GM12878 (cell line): Measurements from ENCODE around the gene GRXCR2. TPM values are rescaled to one million over a fixed set of nuclear protein-coding genes. Genes with fewer than 3 reads are reported as not detected.

Experiments used
- ATAC-seq: fragments of 200-7000 bp; cut with Tn5 transposase; 3 replicates; pipeline ENCODE4 v1.9.1; 2020; ENCODE audit warnings: mild to moderate bottlenecking, moderate library complexity
- BruUV-seq: library from RNA; stranded (reverse); fragments of 400-500 nt; replicated peaks from 2 replicates; lab custom pipeline; 2021; lab: Mats Ljungman, UMichigan
- CTCF ChIA-PET: fragments of 300-600 bp; sonication (Branson Sonifier 250); formaldehyde crosslinking; extraction: SDS; loops from one replicate; lab custom pipeline; 2021; ENCODE audit warnings: inconsistent platforms; lab: Yijun Ruan, JAX
- POLR2A ChIA-PET: fragments of 350-600 bp; formaldehyde crosslinking; extraction: SDS; loops from one replicate; lab custom pipeline; 2021; ENCODE audit warnings: inconsistent platforms; lab: Charles Lee
- RAD21 ChIA-PET: fragments of 300-600 bp; sonication (Branson Sonifier 250); formaldehyde crosslinking; loops from one replicate; lab custom pipeline; 2023; ENCODE audit warnings: antibody characterized with exemption; ENCODE audit not compliant: unreplicated experiment; lab: Charles Lee
- SMC1A ChIA-PET: fragments of 300-600 bp; sonication (Branson Sonifier 250); formaldehyde crosslinking; loops from one replicate; lab custom pipeline; 2023; ENCODE audit not compliant: unreplicated experiment, uncharacterized antibody; lab: Charles Lee
- DNase-seq: peaks from one replicate; pipeline ENCODE4 v3.0.0-alpha.2; 2011; ENCODE audit warnings: low read depth, low spot score
- FAIRE-seq: peaks from 3 replicates; lab custom pipeline; 2011; peaks lifted over from hg19 to GRCh38; lab: Jason Lieb, UNC
- H2AFZ ChIP-seq: 2 replicates; pipeline ENCODE4 v1.6.0; 2011; ENCODE audit warnings: low read depth, low read length, control low read depth; ENCODE audit not compliant: control insufficient read depth
- H3K27ac ChIP-seq: 2 replicates; pipeline ENCODE4 v1.5.1; 2011; ENCODE audit warnings: control low read depth; ENCODE audit not compliant: control insufficient read depth, insufficient read depth
- H3K27me3 ChIP-seq, 2 experiments: replicated peaks in 1 of 2; 2 replicates each; pipeline versions ENCODE4 v1.6.0 to v1.6.1; 2011; ENCODE audit warnings: low read length in 1 of 2; ENCODE audit not compliant: control insufficient read depth in 2 of 2, insufficient read depth in 2 of 2
- H3K36me3 ChIP-seq, 2 experiments: 2 replicates each; pipeline ENCODE4 v1.5.1; 2011; ENCODE audit warnings: low read length in 1 of 2; ENCODE audit not compliant: control insufficient read depth in 2 of 2, insufficient read depth in 2 of 2
- H3K4me1 ChIP-seq: 2 replicates; pipeline ENCODE4 v1.6.1; 2011; ENCODE audit warnings: mild to moderate bottlenecking, low read length, moderate library complexity, mixed read lengths; ENCODE audit not compliant: control insufficient read depth, insufficient read depth
- H3K4me2 ChIP-seq: 2 replicates; pipeline ENCODE4 v1.6.0; 2011; ENCODE audit warnings: control low read depth; ENCODE audit not compliant: control insufficient read depth, insufficient read depth
- H3K4me3 ChIP-seq: fragments of 200-600 bp; sonication (generic); 2 replicates; pipeline ENCODE4 v1.5.1; 2016
- H3K79me2 ChIP-seq: 2 replicates; pipeline ENCODE4 v1.6.0; 2011; ENCODE audit warnings: low read length; ENCODE audit not compliant: control insufficient read depth, insufficient read depth
- H3K9ac ChIP-seq: 2 replicates; pipeline ENCODE4 v1.8.0; 2011; ENCODE audit warnings: low read length, control low read depth, mixed read lengths; ENCODE audit not compliant: control insufficient read depth, insufficient read depth
- H3K9me3 ChIP-seq: replicated peaks from 3 replicates; pipeline ENCODE4 v1.5.1; 2011; ENCODE audit warnings: mild to moderate bottlenecking, low read length; ENCODE audit not compliant: control insufficient read depth, insufficient read depth
- H4K20me1 ChIP-seq: 2 replicates; pipeline ENCODE4 v1.6.0; 2011; ENCODE audit not compliant: control insufficient read depth, insufficient read depth
- BHLHE40 ChIP-seq, 2 experiments: fragments of 450-650 bp in 1 of 2; IDR thresholded peaks; 2 replicates each; pipeline ENCODE4 v1.6.1; 2011 to 2017; ENCODE audit warnings: low read depth in 2 of 2, borderline replicate concordance in 1 of 2, improper control_type of control experiment in 1 of 2, low read length in 1 of 2, mild to moderate bottlenecking in 1 of 2
- CHD2 ChIP-seq: IDR thresholded peaks from 2 replicates; pipeline ENCODE4 v1.6.1; 2011; ENCODE audit warnings: low read depth, low read length, improper control_type of control experiment, borderline replicate concordance
- JUND ChIP-seq: IDR thresholded peaks from 2 replicates; pipeline ENCODE4 v1.6.1; 2012; ENCODE audit warnings: low read depth, mild to moderate bottlenecking, low read length, improper control_type of control experiment, moderate library complexity
- KLF5 ChIP-seq: fragments of 450-650 bp; IDR thresholded peaks from 2 replicates; pipeline ENCODE4 v1.6.1; 2014; ENCODE audit warnings: mild to moderate bottlenecking; ENCODE audit not compliant: partially characterized antibody
- PAX5 ChIP-seq: IDR thresholded peaks from 2 replicates; pipeline ENCODE4 v1.6.1; 2011; ENCODE audit warnings: low read depth, low read length, borderline replicate concordance
- WGBS: methylation state at CpG from one replicate; pipeline ENCODE4 v1.1.6; 2016; ENCODE audit warnings: low lambda C conversion rate; ENCODE audit not compliant: insufficient replicate concordance, insufficient coverage; ENCODE audit errors: missing lambda C conversion rate; 5-methylcytosine and 5-hydroxymethylcytosine counted together
- in situ Hi-C: fragments of 300-500 bp; cut with MboI; formaldehyde crosslinking; loops from 9 replicates; pipeline ENCODE4 v1.14.3; 2018; ENCODE audit warnings: mixed read lengths
- intact Hi-C: fragments of 100-400 bp; cut with micrococcal nuclease; formaldehyde crosslinking; loops from one replicate; pipeline ENCODE4 v1.14.2; 2022; ENCODE audit not compliant: unreplicated experiment
- polyA plus RNA-seq, 11 experiments: library from polyadenylated mRNA; depleted of rRNA in 4 of 11; unstranded in 6 of 11; stranded (reverse) in 5 of 11; fragments of >200 nt; fragmentation: Nextera tagmentation in 4 of 11; fragmentation: Illumina TruSeq in 1 of 11; extraction: Ambion mirVana in 4 of 11; extraction: Trizol in 1 of 11; gene quantifications; 1 replicate in 1 of 11; 2 replicates in 10 of 11; pipeline versions ENCODE4 v1.2.1 to v1.2.3, GENCODE V29; 2011 to 2016; ENCODE audit warnings: inconsistent platforms in 2 of 11, missing spikeins in 2 of 11, low read depth in 1 of 11
- total RNA-seq, 4 experiments: library from RNA; depleted of rRNA in 3 of 4; stranded (reverse); fragments of >200 nt in 3 of 4; fragmentation: Illumina TruSeq in 1 of 4; extraction: Trizol in 1 of 4; gene quantifications; 2 replicates each; pipeline versions ENCODE4 v1.2.1 to v1.2.3, GENCODE V29; 2013 to 2021
- TF ChIP-seq, protein P1 (sequence below): fragments of 450-650 bp; IDR thresholded peaks from 2 replicates; pipeline ENCODE4 v1.6.1; 2017; ENCODE audit warnings: mild to moderate bottlenecking
- TF ChIP-seq, protein P2 (sequence below): fragments of 450-650 bp; IDR thresholded peaks from 2 replicates; pipeline ENCODE4 v1.6.1; 2017; ENCODE audit warnings: mild to moderate bottlenecking, low read depth, inconsistent platforms; ENCODE audit not compliant: poor library complexity, severe bottlenecking

The GRXCR2 gene
- total and polyA plus RNA-seq, 10 of the 15 experiments (the other 5 are each of a cell fraction or from before 2014, with no cell fraction given) = not detected

DNA sequence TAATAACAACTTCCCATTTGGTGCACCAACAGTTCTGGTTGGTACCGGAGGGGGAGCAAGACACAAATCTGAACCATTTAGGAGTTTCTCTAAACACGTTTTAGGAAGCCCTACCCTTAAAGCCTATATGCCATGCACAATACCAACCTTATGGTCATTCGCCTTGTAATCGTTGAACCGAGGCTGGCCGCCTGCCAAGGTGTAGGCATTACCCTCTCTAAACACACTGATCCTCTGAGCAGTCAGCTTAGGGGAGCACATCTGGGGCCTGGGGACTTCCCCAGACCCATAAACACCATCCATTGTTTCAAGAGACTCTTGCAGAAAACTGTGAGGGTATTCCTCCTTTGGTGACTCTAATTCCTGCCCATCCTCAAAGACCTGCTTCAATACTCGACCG lies 328 bp downstream of the GRXCR2 start (continued):
- no peak for TF ChIP-seq PAX5
- TF ChIP-seq CHD2 = no peak
- TF ChIP-seq, protein P1, sequence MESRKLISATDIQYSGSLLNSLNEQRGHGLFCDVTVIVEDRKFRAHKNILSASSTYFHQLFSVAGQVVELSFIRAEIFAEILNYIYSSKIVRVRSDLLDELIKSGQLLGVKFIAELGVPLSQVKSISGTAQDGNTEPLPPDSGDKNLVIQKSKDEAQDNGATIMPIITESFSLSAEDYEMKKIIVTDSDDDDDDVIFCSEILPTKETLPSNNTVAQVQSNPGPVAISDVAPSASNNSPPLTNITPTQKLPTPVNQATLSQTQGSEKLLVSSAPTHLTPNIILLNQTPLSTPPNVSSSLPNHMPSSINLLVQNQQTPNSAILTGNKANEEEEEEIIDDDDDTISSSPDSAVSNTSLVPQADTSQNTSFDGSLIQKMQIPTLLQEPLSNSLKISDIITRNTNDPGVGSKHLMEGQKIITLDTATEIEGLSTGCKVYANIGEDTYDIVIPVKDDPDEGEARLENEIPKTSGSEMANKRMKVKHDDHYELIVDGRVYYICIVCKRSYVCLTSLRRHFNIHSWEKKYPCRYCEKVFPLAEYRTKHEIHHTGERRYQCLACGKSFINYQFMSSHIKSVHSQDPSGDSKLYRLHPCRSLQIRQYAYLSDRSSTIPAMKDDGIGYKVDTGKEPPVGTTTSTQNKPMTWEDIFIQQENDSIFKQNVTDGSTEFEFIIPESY = no peak

DNA sequence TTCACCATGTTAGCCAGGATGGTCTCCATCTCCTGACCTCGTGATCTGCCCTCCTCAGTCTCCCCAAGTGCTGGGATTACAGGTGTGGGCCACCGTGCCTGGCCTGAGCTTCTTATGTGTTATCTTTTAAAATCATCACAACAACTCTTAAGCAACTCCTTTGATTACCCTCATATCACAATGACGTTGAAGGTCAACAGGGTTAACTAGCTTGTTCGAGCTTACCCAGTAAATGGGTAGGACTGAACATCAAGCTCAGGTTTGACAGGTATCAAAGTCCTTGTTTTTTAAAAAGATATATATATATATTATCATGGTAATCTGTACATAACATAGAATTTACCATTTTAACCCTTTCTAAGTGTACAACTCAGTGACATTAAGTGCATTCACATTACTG lies 3.1 kb downstream of the GRXCR2 start:
- Histone ChIP-seq H3K4me1 (no peaks in the 10 kb centered on the region), H3K36me3 (no peaks in the 10 kb centered on the region), H4K20me1 (no peaks in the 10 kb centered on the region), H3K4me2 (no peak overlapping the region), H3K9me3 (no peaks in the 10 kb centered on the region), H3K79me2 (no peaks in the 10 kb centered on the region), H3K9ac (no peak overlapping the region), H2AFZ (no peak overlapping the region), H3K4me3 (no peak overlapping the region), H3K27ac (no peak overlapping the region), H3K27me3 (no peaks in the 10 kb centered on the region; a peak in 1 of 4 replicates)
- FAIRE-seq (no peak), DNase-seq (no peak), ATAC-seq (no peak)
- in situ Hi-C loops (no loop called here), intact Hi-C loops (no loop called here)
- RAD21 ChIA-PET = no interaction called here
- POLR2A ChIA-PET = no interaction called here
- CTCF ChIA-PET = no interaction called here
- WGBS = 20% methylated on average over 4 of the region's 4 CpGs
- no TSS peak for BruUV-seq
- no peak for TF ChIP-seq BHLHE40 (IDR thresholded peaks at IDR 0.05; ENCODE audit: borderline replicate concordance in 1 of 2, low read depth in 2 of 2, low read length in 1 of 2)
- TF ChIP-seq JUND = no peak
- TF ChIP-seq, protein P2, sequence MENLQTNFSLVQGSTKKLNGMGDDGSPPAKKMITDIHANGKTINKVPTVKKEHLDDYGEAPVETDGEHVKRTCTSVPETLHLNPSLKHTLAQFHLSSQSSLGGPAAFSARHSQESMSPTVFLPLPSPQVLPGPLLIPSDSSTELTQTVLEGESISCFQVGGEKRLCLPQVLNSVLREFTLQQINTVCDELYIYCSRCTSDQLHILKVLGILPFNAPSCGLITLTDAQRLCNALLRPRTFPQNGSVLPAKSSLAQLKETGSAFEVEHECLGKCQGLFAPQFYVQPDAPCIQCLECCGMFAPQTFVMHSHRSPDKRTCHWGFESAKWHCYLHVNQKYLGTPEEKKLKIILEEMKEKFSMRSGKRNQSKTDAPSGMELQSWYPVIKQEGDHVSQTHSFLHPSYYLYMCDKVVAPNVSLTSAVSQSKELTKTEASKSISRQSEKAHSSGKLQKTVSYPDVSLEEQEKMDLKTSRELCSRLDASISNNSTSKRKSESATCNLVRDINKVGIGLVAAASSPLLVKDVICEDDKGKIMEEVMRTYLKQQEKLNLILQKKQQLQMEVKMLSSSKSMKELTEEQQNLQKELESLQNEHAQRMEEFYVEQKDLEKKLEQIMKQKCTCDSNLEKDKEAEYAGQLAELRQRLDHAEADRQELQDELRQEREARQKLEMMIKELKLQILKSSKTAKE = no peak
- TF ChIP-seq KLF5 = no peak
- SMC1A ChIA-PET = no interaction called here
